ENCODE results near the gene ADAT1.

The ADAT1 gene

GRCh38 chr16:75622761-75623605 lies at the start of gene ADAT1:
Gene ADAT1 (minus strand): TSS chr16:75623281. CDS start chr16:75620799, 2,482 bp downstream.
- DNase-seq (ENCODE audit: low spot score) = peak; percentile 83

- DNase-seq (ENCODE audit: low spot score) = no peak
Observed at GRCh38 chr16:75667503-75667902, 44.4 kb upstream of the ADAT1 start.

GRCh38 chr16:75660726-75661302 lies 37.7 kb upstream of the ADAT1 start:
- DNase-seq (ENCODE audit: low spot score) = no peak

- DNase-seq (ENCODE audit: low spot score) = no peak
Observed at GRCh38 chr16:75660321-75660720, 37.2 kb upstream of the ADAT1 start.

GRCh38 chr16:75658175-75658574 lies 35.1 kb upstream of the ADAT1 start:
- DNase-seq (ENCODE audit: low spot score) = no peak

- no peak for DNase-seq (ENCODE audit: low spot score)
Observed at GRCh38 chr16:75653922-75654321, 30.8 kb upstream of the ADAT1 start.

GRCh38 chr16:75648265-75649076 lies 25.4 kb upstream of the ADAT1 start:
- peak; percentile 54 for DNase-seq (ENCODE audit: low spot score)

GRCh38 chr16:75647492-75648264 lies 24.6 kb upstream of the ADAT1 start, which contains the start of the genes KARS1 and TERF2IP:
Gene KARS1 (minus strand): TSS chr16:75647665. CDS start chr16:75647639, 26 bp downstream.
Gene TERF2IP (plus strand): TSS chr16:75647773. CDS start chr16:75647883, 110 bp downstream.
- peak; percentile 89 for DNase-seq (ENCODE audit: low spot score)

- DNase-seq (ENCODE audit: low spot score) = no peak
Observed at GRCh38 chr16:75647112-75647491, 24.0 kb upstream of the ADAT1 start.

- no peak for DNase-seq (ENCODE audit: low spot score)
Observed at GRCh38 chr16:75644240-75645012, 21.3 kb upstream of the ADAT1 start.

- no peak for DNase-seq (ENCODE audit: low spot score)
Observed at GRCh38 chr16:75640598-75640997, 17.5 kb upstream of the ADAT1 start.

GRCh38 chr16:75635036-75635435 lies 12.0 kb upstream of the ADAT1 start:
- no peak for DNase-seq (ENCODE audit: low spot score)

GRCh38 chr16:75632857-75633256 lies 9.8 kb upstream of the ADAT1 start:
- no peak for DNase-seq (ENCODE audit: low spot score)

GRCh38 chr16:75630052-75630451 lies 7.0 kb upstream of the ADAT1 start:
- no peak for DNase-seq (ENCODE audit: low spot score)

GRCh38 chr16:75629132-75629531 lies 6.1 kb upstream of the ADAT1 start:
- no peak for DNase-seq (ENCODE audit: low spot score)

GRCh38 chr16:75628351-75628750 lies 5.3 kb upstream of the ADAT1 start:
- DNase-seq (ENCODE audit: low spot score) = no peak

GRCh38 chr16:75627851-75628250 lies 4.8 kb upstream of the ADAT1 start:
- DNase-seq (ENCODE audit: low spot score) = no peak

GRCh38 chr16:75626806-75627205 lies 3.7 kb upstream of the ADAT1 start:
- no peak for DNase-seq (ENCODE audit: low spot score)

GRCh38 chr16:75624921-75625334 lies 1.8 kb upstream of the ADAT1 start:
- no peak for DNase-seq (ENCODE audit: low spot score)

- no peak for DNase-seq (ENCODE audit: low spot score)
Observed at GRCh38 chr16:75621170-75621477, 2.0 kb downstream of the ADAT1 start.
